ENCODE results near the gene EFHC1.

DNA sequence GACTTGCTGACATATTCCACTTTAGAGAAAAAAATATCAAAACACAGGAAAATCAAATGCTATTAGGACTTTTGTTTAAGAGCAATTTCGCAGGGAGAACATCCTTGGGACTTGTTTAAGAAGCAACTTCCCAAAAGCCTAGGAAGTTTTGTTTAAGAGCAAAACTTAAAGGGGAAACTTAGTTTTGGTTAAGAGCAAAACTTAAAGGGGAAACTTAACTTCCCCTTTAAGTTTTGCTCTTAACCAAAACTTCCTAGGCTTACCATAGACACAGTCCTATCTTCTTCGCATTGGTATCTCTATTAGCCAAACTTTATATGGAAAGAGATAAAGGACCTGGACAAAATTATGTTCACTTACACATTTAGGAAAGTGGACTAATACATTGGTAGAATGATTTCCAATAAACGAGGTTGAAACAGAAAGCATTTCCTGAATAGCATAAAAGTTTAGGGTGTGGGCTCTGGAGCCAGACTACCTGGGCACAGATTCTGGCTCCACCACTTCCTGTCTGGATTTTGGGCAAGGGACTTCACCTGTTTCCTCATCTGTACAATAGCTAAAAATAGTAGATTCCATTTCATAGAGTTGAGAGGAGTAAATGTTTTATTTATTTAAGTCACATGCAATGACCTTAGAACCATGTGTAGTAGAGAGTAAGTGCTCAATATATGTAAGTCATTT is 42.5 kb upstream of the EFHC1 start:
- no peak for TF ChIP-seq POLR2A (IDR thresholded peaks at IDR 0.05)
- TF ChIP-seq, protein P1, sequence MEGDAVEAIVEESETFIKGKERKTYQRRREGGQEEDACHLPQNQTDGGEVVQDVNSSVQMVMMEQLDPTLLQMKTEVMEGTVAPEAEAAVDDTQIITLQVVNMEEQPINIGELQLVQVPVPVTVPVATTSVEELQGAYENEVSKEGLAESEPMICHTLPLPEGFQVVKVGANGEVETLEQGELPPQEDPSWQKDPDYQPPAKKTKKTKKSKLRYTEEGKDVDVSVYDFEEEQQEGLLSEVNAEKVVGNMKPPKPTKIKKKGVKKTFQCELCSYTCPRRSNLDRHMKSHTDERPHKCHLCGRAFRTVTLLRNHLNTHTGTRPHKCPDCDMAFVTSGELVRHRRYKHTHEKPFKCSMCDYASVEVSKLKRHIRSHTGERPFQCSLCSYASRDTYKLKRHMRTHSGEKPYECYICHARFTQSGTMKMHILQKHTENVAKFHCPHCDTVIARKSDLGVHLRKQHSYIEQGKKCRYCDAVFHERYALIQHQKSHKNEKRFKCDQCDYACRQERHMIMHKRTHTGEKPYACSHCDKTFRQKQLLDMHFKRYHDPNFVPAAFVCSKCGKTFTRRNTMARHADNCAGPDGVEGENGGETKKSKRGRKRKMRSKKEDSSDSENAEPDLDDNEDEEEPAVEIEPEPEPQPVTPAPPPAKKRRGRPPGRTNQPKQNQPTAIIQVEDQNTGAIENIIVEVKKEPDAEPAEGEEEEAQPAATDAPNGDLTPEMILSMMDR (IDR thresholded peaks at IDR 0.05) = no peak
